ENCODE measurements around the gene IL17C. TPM values are rescaled to one million over a fixed set of nuclear protein-coding genes. Genes with fewer than 3 reads are reported as not detected.

The IL17C gene
- total and polyA plus RNA-seq, 9 of the 15 experiments (the other 6 are each of a cell fraction or from before 2014, with no cell fraction given): not detected

GRCh38 chr16:88647178-88648070 is 9.1 kb downstream of the IL17C start (continued):
- TF ChIP-seq PATZ1 (CRISPR knock-in tag; IDR thresholded peaks at IDR 0.05; ENCODE audit: borderline replicate concordance) (no peak), ZNF584 (CRISPR knock-in tag; IDR thresholded peaks at IDR 0.05; ENCODE audit: low read depth) (no peak), ZBTB40 (IDR thresholded peaks at IDR 0.05) (no peak), ZBTB40 (CRISPR knock-in tag; IDR thresholded peaks at IDR 0.05) (no peak), SUPT5H (IDR thresholded peaks at IDR 0.05) (no peak), ETS2 (tag; IDR thresholded peaks at IDR 0.05; ENCODE audit: borderline replicate concordance, poor library complexity, severe bottlenecking) (no peak), GTF2A2 (tag; IDR thresholded peaks at IDR 0.05) (no peak), ZNF140 (CRISPR knock-in tag; IDR thresholded peaks at IDR 0.05) (no peak), TAF9B (IDR thresholded peaks at IDR 0.05; ENCODE audit: partially characterized antibody) (no peak), POLR2G (IDR thresholded peaks at IDR 0.05; ENCODE audit: low read depth, low read length) (peak; percentile 65), CLOCK (CRISPR knock-in tag; IDR thresholded peaks at IDR 0.05; ENCODE audit: borderline replicate concordance) (no peak), NR1H2 (CRISPR knock-in tag; IDR thresholded peaks at IDR 0.05) (no peak), ZNF121 (CRISPR knock-in tag; conservative IDR thresholded peaks at IDR 0.05) (peak; percentile 38; the same call in 1 of the 2 replicates)

All from K562 (cell line).